Parathyroid adenoma (tissue), 2 donors: ENCODE results near the gene PXDN.

Experiments
- H2AFZ ChIP-seq: fragments of 300-600 bp; sonication (generic); one replicate; pipeline ENCODE4 v1.7.0; 2017; ENCODE audit warnings: antibody characterized with exemption, mild to moderate bottlenecking
- H3K27ac ChIP-seq: fragments of 300-600 bp; sonication (generic); one replicate; pipeline ENCODE4 v1.7.0; 2017
- H3K27me3 ChIP-seq: fragments of 300-600 bp; sonication (generic); one replicate; pipeline ENCODE4 v1.7.0; 2017; ENCODE audit warnings: low read length; ENCODE audit not compliant: control insufficient read depth, insufficient read depth
- H3K36me3 ChIP-seq: fragments of 300-600 bp; sonication (generic); one replicate; pipeline ENCODE4 v1.7.0; 2017; ENCODE audit warnings: low read length; ENCODE audit not compliant: control insufficient read depth, insufficient read depth
- H3K4me1 ChIP-seq: fragments of 300-600 bp; sonication (generic); one replicate; pipeline ENCODE4 v1.7.0; 2017; ENCODE audit warnings: control low read depth
- H3K4me2 ChIP-seq: fragments of 300-600 bp; sonication (generic); one replicate; pipeline ENCODE4 v1.7.0; 2017; ENCODE audit warnings: low read length
- H3K4me3 ChIP-seq: fragments of 300-600 bp; sonication (generic); one replicate; pipeline ENCODE4 v1.7.0; 2017; ENCODE audit warnings: low read depth, low read length
- H3K79me2 ChIP-seq: fragments of 300-600 bp; sonication (generic); one replicate; pipeline ENCODE4 v1.7.0; 2017; ENCODE audit warnings: control low read depth
- H3K9ac ChIP-seq: fragments of 300-600 bp; sonication (generic); one replicate; pipeline ENCODE4 v1.7.0; 2017; ENCODE audit warnings: mild to moderate bottlenecking
- H3K9me3 ChIP-seq: fragments of 300-600 bp; sonication (generic); one replicate; pipeline ENCODE4 v1.7.0; 2017; ENCODE audit warnings: low read length; ENCODE audit not compliant: control insufficient read depth
- TF ChIP-seq, protein P1 (sequence below): fragments of 300-600 bp; sonication (generic); IDR thresholded peaks from one replicate; pipeline ENCODE4 v1.7.0; 2017; ENCODE audit warnings: antibody characterized with exemption, mild to moderate bottlenecking
- donor health status: primary hyperparathyroidism.

The PXDN gene

DNA sequence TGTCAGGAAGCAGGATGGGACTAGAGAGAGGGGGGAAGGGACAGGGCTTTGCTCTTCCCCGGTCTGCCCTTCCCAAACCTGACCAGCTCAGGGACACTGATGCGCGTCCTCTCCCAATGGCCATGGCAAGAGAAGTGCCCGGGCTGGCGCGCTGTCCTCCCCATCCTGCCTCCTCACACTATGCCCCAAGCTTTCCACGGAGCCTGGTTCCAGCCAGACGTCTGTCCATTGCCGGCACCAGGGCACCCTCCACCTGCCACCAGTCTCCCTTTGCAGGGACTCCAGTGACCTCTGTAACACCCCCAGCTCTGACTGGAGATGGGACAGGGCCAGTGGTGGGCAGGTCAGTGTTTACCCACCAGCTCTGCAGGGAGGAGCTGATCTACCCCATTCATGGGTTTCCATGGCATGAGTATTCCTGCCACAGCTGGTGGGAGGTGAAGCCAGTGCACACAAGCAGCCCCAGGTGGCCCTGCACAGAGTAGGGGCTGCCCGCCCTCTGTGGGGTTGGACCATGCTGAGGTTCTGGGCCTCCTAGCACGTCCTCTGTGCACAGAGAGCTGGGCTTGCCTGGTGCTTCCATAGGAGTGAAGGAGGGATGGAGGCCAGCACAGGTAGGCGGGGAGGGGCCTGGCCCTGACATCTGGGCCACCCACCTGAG, 109.5 kb downstream of the PXDN start:
- Histone ChIP-seq H3K9ac (no peak overlapping the region), H3K9me3 (no peaks in the 10 kb centered on the region), H3K4me3 (no peak overlapping the region), H3K79me2 (no peaks in the 10 kb centered on the region), H3K27me3 (no peaks in the 10 kb centered on the region), H3K27ac (no peak overlapping the region), H3K36me3 (no peaks in the 10 kb centered on the region), H3K4me1 (no peaks in the 10 kb centered on the region), H3K4me2 (no peak overlapping the region), H2AFZ (no peak overlapping the region)
- TF ChIP-seq, protein P1, sequence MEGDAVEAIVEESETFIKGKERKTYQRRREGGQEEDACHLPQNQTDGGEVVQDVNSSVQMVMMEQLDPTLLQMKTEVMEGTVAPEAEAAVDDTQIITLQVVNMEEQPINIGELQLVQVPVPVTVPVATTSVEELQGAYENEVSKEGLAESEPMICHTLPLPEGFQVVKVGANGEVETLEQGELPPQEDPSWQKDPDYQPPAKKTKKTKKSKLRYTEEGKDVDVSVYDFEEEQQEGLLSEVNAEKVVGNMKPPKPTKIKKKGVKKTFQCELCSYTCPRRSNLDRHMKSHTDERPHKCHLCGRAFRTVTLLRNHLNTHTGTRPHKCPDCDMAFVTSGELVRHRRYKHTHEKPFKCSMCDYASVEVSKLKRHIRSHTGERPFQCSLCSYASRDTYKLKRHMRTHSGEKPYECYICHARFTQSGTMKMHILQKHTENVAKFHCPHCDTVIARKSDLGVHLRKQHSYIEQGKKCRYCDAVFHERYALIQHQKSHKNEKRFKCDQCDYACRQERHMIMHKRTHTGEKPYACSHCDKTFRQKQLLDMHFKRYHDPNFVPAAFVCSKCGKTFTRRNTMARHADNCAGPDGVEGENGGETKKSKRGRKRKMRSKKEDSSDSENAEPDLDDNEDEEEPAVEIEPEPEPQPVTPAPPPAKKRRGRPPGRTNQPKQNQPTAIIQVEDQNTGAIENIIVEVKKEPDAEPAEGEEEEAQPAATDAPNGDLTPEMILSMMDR = no peak

DNA sequence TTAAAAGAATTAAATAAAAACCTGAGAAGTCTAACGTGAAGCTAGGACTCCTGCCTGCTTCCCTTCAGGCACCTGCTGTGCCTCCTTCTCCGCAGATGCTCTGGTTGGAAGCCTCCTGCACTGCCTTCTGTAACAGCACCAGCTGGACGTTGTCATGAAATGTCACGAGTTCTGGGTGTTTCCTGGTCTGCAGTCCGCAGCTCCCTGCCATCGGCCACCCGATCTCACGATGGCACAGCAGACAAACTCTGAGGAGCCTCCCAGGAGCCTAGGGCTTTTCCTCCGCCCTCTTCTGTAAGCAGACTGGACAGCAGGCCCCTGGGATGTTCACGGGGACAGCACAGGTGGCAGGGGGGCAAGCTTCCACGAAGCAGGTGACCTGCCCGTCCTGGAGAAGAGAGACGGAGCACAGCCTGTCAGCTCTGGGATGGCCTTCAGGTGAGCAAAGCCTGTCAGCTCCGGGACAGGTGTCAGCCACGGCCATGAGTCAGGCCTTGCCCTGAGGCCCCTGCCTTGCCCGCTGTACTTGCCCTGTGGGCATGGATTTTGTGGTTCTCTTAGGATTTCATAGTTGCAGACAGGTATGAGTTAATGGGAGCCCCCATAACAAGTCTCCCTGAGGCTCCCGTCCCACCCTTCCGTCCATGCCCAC, 110.3 kb downstream of the PXDN start:
- TF ChIP-seq, protein P1 = no peak
- Histone ChIP-seq H3K4me1 (no peaks in the 10 kb centered on the region), H2AFZ (no peak overlapping the region), H3K4me2 (no peak overlapping the region), H3K79me2 (no peaks in the 10 kb centered on the region), H3K4me3 (no peak overlapping the region), H3K27ac (no peak overlapping the region), H3K27me3 (no peaks in the 10 kb centered on the region), H3K36me3 (no peaks in the 10 kb centered on the region), H3K9me3 (no peaks in the 10 kb centered on the region), H3K9ac (no peak overlapping the region)

DNA sequence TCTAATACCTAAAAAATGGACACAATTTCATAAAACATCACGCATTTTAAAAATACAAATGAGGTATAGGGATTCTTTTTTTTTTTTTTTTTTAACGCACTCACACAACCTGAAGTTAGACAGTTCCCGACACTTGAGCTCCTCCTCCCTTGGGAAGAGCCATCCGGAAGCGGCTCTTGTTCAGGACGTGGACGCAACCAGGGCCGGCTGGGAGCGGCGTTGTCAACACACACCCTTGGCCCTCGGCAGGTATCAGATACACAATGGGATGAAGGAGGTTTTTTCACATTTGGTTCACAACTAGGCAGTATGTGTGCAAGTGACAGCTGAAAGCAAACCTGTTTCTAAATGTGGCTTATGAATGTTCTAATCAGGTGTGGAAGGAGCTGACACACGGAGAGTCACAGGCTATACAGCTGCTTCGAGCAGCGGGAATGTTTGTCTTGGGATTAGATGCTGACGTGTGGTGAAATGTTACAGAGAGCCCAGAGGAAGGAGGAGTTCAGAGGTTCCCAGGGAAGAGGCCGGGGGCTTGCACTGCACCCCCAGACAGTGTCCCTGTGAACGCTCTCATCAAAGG, 111.1 kb downstream of the PXDN start:
- Histone ChIP-seq H3K9ac (no peak overlapping the region), H3K9me3 (no peaks in the 10 kb centered on the region), H3K4me2 (no peak overlapping the region), H3K79me2 (no peaks in the 10 kb centered on the region), H3K4me3 (no peak overlapping the region), H3K27me3 (no peaks in the 10 kb centered on the region), H2AFZ (no peak overlapping the region), H3K27ac (no peak overlapping the region), H3K36me3 (no peaks in the 10 kb centered on the region), H3K4me1 (no peaks in the 10 kb centered on the region)
- TF ChIP-seq, protein P1 = no peak

DNA sequence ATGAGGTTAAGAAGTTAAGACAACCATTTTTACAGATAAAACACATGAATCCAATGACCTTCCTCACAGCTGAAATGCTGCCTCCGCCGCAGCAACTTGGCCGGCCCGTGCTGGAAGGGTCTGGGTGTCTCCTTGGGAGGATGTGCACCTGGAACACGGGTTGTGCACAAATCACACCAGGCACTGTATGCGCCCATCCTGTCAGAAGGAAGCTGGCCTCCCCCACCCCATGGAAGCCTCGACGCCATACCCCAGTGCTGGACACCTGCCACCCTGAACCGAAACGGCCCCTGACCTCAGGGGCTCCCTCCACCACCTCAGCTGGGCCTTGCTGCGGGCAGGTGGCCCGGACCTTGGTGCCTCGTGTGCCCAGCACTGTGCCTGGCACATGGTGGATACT, 111.8 kb downstream of the PXDN start:
- H3K27ac ChIP-seq = no peak overlapping the region

More for the DNA sequence above, 111.8 kb downstream of the PXDN start:
- H3K9me3 ChIP-seq = no peaks in the 10 kb centered on the region
- no peaks in the 10 kb centered on the region for H3K27me3 ChIP-seq
- H2AFZ ChIP-seq = no peak overlapping the region
- TF ChIP-seq, protein P1 = no peak
- no peak overlapping the region for H3K4me2 ChIP-seq
- H3K79me2 ChIP-seq = no peaks in the 10 kb centered on the region
- H3K4me1 ChIP-seq = no peaks in the 10 kb centered on the region
- H3K4me3 ChIP-seq = no peak overlapping the region
- H3K36me3 ChIP-seq = no peaks in the 10 kb centered on the region
- H3K9ac ChIP-seq = no peak overlapping the region
